NCI-H2107 treated with DMSO at 0.1 percent for 48 hours (cell line): Measurements from ENCODE around the gene MYO5B.
A peak's percentile ranks its signal among the peaks of the same experiment; 100 is the strongest.
"Not testable (repeated sequence)": the region's sequence is repeated elsewhere in the genome, so short reads cannot be mapped to it uniquely, and the experiment has no call there.

Experiments used
- DNase-seq: peaks from one replicate; lab custom pipeline; 2025; ENCODE audit not compliant: unreplicated experiment; lab: John Stamatoyannopoulos, UW

MYO5B gene

DNA sequence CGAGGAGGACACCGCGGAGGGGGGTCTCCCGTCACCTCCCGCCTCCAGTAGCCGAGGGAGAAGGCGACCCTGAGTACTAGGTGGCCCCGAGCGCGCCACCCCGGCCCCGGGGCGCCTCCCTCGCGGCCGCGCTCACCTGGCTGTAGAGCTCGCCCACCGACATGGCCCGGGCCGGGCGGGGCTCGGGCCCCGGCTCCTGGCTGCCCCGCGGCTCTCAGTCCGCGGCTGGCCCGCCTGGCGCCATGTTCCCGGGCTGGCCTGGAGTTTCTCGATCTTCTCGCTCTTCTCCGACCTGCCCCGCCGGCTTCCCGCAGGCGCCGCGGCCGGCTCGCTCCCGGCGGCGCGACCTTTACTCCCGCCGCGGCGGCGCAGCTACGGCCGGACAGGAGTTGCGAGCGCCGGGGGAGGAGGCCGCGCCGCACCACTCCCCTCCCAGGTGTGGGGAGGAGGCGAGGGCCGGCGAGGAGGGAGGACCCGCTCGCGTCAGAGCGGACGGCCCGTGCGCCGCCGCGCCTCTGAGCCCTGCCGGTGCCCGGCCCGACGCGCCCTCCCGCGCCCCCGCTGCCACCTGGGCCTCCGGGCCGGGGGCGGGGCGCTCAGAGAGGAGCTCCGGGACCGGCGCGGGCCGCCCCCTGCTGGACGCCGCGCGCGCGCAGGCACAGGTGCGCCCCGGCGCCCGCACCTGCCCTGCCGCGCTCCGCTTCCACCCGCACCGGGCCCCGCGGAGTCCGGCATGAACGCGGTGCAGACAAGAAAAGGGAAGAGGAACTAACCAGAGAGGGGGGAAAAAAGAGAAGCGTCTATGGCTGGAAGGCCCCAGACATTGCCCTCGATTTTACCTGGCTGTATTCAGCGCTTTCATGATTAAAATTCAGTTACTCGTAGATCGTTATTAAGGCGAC lies at the start of gene MYO5B:
TSS of gene MYO5B (minus strand) at position 517 of the 902 bp plus-strand sequence. CDS start at position 163, 354 bp downstream.
- DNase-seq = no peak

DNA sequence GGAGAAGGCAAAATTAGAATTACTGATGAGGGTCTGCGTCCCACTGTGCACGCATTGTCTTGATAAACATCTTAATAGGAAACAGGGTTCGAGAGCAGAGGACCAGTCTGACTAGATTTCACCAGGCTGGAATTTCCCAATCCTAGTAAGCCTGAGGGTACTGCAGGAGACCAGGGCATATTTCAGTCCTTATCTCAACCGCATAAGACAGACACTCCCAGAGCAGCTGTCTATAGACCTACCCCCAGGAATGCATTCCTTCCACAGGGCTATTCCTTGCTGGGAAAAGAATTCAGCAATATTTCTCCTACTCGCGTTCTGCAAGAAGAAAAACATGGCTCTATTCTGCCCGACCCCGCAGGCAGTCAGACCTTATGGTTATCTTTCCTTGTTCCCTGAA lies 46.8 kb upstream of the MYO5B start:
- DNase-seq = not testable (repeated sequence)

DNA sequence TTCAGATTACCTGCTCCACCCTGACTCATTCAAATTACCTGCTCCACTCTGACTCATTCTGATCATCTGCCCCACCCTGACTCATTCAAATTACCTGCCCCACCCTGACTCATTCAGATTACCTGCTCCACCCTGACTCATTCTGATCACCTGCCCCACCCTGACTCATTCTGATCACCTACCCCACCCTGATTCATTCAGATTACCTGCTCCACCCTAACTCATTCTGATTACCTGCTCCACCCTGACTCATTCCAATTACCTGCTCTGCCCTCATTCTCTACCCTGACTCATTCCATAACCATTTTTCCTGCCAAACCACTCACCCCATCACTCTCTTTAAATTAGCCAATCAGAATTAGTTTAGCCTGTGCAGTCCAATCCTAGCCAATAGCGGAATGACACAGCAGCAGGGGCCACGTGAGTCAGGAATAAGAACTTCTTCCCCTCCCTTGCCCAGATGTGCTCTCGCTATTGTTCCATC lies 45.2 kb upstream of the MYO5B start:
- no peak for DNase-seq

DNA sequence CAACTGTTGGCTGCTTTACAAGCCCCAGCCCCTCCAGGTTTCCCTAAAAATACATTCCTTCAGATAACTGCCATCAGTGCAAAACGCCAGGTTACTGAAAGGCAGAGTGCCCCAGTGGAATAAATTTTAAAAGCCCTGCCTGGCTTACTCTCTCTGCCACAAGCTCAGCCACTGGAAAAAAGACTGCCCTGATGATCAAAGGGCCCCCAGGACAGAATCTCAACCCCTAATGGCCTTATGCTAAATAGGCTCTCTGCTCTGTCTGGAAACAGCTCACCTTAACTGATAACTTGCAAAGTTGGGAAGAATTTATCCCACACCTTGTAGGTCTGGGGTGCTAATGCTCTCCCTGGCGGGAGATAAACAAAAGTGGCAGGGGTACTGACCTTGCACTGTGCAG lies 37.5 kb upstream of the MYO5B start:
- no peak for DNase-seq

DNA sequence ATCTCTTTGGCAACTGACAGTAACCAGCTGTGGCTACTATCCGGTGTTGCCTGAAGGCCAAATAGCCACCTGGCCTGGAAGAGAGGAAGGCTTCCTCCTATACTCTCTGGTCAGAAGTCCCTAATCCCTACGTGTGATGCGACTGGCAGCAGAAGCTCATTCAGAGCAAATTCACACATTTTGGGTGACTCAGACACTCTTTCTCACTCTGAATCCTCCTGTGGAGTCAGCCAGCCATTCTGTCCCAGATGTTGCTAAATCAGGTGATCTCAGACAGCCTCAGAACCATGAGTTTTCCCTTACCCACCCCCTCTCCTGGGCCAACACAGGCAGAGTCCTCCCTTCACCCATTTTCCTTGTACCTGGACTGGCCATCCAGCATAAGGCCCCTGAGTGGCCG lies 36.7 kb upstream of the MYO5B start:
- no peak for DNase-seq

DNA sequence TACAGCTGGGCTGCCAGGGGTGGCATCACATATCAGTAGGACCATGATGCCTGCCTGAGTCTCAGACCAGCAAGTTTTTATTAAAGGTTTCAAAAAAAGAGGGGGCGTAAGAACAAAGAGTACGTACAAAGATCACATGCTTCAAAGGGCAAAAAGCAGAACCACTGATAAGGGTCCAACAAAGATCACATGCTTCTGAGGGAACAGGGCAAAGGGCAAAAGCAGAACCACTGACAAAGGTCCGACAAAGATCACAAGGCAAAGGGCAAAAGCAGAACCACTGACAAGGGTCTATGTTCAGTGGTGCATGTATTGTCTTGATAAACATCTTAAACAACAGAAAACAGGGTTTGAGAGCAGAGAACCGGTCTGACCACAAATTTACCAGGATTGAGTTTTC lies 25.3 kb upstream of the MYO5B start:
- not testable (repeated sequence) for DNase-seq

DNA sequence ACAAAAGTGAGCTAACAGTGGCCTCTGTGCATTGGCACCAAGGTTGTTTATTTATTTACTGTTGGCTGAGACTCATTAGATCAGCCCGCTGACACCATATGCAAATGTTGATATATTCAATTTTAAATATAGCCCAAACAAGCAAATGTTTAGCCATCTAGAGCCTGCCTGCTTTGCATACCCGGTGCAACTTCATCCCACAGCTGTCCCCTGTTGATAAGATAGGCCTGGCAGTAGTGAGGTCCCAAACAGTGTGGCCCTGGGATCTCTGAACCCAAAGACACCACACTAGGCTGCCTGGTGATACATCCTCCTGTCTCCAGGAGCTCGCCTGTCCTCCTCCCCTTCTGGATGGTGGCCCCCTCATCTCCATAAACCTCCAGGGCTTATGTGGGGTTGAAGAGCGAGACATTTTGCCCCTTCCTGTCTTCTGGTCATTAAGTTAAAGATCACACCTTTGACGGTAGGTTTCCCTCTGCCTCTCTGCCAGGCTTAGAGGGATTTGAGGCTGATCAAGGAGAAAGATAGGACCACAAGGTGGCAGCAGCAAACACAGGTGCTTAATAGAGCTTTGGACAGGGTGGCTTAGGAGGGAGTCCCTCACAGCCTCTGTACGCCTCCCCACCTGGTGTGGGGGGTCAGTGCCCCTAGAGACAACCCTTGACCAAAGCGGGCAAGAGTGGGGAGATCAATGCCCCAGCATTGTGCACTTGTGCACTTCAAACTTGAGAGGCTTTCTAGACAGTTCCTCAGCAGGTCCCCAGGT lies 23.7 kb upstream of the MYO5B start:
- DNase-seq = no peak

DNA sequence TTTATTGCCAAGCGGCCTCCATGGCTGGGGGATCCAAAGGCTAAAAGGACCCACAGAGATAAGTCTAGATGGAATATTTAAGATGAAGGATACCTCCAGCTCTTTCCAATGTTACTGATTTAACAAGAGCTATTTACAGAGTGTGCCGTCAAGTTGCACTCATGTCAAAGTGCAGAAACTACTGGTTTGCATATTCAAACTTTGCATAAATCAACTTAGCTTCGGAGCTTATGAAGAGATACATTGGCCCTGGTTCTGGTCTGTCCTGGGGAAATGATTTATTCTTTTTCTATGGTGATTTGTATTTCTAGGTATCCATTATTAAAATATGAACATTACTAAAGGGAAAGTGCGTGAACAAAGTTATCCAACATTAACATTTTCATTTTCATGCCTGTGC lies 14.4 kb upstream of the MYO5B start:
- no peak for DNase-seq

DNA sequence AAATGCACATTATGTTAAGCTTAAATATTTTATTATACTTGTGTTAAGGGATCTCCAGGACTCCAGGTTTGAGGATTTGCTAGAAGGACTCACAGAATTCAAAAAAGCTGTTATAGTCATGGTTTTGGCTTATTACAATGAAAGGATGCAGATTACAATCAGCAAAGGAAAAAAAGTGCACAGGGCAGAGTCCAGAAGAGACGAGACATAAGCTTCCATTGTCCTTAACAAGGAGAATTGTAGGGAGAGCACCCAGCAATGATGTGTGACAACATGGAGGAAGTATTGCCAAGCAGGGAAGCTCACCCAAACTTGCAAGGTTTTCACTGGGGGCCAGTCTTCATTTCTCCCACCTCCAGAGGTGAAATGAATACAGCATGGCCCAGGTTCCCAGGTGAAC lies 12.8 kb upstream of the MYO5B start:
- no peak for DNase-seq

DNA sequence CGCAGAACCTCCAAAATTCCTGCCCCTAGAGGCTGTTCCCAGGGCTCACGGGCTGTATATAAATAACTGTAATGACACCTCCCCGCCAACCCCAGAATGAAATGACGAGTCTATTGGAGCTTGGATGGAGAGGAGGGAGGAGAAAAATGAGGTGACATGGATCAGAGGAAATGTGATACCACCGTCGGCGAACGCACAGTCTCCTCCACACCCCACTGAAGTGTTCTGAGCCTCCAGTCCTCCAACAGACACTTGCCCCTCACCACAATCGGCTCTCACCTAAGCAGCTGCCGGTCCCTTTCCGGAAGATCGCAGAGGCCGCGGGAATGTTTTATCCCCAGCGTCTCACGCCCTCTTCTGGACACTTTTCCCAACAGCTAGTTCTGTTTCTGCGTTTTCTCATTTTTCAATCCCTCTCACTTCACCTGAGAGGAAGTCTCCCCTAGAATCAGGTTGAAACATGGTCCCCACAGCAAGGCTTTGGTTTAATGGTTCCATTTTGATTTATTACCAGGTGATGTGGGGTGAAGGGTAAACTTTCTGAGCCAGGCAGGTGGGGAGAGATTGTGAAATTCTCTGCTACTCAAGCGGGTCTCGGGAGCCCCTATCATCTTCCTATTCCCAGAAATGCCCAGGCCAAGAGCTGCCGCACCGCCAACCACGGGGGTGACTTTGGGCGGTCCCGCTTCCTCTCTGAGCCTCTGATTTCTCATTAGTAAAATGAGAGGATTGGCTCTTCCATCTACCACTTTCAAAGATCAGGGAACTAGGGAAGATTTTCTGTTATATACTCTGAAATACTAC lies 9.1 kb upstream of the MYO5B start:
- peak; percentile 94 for DNase-seq

DNA sequence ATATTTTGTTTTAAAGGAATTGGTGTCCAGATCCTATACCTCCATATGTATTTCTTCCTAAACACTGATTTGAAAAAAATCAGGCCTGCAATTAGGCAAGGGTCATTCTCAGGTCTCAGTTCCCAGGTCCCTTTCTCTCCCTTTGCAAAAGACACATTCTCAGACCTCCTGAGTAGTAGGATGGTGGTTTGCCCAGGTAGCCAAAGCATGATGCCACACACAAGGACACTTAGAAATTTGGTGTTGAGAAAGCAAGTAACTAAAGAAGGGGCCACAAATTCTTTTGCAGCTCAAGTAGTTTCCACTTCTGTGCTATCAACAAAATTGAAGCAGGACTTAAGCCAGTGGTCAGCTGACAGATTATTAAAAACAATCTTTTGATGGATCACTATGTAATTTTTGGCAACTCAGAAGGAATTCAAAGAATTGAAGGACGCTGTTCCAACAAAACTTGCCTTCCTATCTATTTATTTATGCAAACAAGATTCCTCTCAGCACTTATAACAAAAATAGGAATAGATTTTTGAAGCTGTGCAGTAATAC lies 6.6 kb upstream of the MYO5B start:
- no peak for DNase-seq

DNA sequence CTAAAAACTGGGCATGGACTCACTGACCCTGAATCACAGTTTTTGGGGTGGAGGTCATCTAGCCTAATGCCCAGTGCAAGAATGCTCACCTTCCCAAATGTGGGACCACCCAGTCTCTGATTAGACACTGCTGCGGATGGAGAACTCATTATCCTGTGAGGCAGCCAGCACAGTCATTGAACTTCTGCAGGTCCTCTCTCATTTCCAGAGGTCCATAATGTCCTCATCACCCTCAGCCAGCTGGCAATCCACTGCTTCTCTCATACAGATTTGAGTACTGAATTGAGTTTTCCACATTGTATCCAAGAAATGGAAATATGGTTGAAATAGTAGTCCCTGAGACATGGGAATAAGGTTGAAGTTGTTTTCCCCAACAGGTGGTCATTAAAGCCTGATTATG lies 5.0 kb upstream of the MYO5B start:
- no peak for DNase-seq

DNA sequence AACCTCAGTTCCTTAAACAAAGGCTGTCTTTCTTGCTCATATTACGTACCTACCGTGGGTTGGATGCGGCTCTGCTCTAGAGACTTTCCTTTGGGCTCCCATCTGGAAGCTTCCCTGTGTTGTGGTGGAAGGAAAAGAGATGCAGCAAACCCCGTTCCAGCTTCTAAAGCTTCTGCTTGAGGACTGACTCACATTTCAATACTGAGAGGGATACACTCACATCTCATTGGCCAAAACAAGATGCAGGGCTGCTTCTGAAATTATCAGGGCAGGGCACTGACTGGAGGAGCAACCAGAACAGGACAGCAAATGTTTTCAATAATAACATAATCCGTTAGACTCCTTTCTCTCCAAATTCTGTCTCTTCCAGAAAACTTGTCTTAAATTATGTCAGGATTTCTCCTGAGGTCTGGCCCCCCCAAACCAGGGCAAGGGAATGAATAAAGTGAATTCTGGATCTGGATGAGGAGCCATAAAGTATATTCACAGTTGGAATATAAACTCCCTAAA lies 4.5 kb upstream of the MYO5B start:
- no peak for DNase-seq

DNA sequence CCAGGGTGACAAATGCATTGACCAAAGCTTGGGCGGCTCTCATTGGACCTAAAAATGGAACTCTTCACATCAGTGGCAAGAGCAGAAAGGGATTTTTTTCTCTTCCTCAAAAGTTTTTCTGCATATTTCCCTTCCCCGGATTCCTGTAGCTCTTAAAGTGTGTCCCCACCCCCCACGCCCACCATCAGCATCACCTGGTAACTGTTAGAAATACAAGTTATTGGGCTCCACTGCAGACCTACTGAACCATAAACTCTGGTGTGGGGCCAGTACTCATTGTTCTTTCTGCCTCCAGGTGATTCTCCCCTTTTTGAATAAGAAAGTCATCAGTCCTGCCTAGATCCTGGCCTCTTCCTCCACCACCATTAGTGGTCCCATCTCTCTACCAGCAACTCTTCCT lies 1.3 kb upstream of the MYO5B start:
- no peak for DNase-seq

DNA sequence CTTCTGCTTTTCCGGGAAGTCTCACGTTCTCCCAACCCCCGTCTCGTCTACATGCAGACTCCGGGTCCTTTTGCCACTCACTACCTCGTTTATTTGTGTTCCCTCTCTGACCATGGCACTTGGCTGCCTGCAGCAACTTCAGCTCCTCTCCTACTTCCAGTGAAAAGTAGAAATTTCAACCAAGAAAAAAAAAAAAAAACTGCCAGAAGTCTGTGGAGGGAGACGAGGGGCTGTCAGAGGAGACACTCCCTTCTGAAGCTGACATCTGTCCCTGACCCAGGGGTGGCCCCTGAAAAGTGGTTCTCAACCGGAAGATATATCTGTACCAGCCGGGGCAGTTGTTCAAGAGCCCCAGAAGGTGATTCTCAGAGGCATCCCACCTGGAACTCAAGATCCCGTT lies 742 bp upstream of the MYO5B start:
- no peak for DNase-seq

DNA sequence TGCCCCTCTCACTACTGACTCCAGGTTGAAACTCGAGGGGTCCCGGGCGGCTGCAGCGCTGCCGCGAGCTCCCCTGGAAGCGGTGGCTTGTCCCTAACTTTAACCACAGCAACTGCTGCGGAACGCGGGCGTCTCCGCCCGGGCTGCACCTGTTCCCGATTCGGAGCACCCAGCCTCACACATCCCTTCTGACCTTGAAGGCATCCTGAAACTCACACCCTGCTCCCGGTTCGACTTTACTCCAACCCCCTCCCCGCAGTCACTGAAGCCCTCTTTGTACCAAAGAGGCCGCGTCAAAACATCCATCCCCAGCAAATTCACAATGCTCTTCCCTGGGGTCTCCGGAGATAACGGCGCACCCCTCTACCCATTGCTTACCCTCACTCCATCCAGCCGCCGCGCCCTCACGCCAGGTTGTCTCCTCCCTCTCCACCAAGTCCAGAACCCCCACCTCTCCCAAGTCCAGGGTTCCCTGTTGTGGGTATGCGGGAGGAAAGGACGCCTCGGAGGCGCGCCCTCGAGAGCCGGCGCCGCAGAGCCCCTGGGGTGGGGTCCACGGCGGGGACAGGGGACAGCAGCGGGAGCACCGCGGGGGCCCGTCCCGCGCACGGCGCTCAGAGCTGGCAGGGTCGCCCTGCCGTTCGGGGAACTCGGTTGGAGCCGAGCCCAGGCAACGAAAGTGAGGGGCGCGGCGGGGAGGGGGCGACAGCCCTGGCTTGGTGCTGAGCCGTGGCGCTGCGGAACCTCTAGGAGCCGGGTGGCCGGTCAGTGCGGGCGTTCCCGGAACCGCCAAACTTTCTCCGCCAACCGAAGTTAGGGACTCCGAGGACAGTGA lies 934 bp downstream of the MYO5B start:
- no peak for DNase-seq

DNA sequence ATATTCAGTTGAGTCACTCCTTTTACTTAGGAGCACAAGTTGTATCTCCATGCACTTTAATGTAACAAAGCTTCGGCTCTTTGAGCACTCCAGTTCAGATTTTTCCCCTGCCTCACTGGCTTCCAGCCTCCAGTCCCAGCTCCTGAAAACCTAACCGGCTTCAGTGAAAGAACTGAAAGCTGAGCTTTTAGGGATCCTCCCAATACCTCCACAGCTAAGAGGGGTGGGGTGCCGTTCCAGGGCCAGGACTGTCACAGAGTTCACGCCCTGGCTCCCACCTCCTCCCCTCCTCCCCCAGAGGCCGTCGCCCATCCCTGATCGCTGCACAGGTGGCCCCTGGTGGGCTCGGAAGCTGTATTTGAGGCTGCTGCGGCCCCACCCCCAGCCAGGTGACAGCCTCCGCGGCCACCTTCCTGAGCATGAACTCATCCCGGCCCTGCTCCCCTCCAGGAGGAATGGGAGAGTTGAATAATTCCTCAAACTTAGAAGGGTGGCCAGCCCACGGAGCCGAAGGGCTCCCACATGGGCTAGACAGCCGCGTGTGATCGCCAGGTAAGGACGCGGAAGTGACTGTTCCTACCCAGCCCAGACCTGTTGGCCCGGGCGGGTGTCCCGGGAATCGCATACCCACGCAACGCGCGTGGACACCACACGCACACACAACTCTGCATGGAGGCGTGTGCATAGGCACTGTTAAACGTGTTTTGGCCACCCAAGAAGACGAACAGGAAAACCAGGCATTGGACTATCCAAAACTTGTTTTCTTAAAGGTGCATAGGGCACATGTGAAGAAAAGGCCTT lies 1.8 kb downstream of the MYO5B start:
- no peak for DNase-seq

DNA sequence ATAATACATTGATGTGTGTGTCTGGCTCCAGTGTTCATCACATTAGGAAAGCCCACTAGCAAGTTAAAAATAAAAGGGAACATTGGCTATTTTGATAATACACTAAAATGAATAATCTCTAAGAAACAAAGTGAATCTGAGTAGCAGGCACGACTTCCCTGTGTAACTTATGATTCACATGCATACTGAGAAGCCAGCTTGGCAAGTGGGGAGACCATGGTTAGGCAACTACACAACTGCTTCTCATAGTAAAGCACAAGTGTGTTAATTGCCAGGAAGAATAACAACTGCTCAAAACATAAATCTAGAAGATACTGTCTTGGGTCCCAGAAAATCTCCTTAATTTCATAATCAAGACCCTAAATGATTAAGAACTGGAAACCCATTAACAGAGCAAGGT lies 4.0 kb downstream of the MYO5B start:
- DNase-seq = no peak

DNA sequence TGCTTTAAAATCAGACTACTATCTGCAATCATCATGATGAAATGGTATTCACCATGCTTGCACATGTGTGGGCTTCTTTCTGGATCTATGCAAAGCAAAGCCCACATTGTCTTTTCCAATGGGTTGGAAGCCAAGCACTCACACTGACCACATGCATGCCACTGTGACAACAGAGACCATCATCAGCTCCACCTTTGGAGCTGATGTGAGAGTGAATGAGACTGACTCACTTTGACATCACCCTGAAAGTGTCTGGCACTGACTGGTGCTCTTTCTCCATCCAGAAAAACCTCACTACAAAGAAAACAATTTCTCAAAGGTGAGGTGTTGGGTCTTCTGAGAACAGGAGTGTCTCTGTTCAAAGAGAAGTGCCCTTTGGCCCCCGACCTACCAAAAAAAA lies 4.7 kb downstream of the MYO5B start:
- DNase-seq = no peak
